B cell (primary cell): ENCODE measurements around the gene NDUFAF4. TPM values are rescaled to one million over a fixed set of nuclear protein-coding genes. Genes with fewer than 3 reads are reported as not detected.

Experiments used
- ATAC-seq: fragments of 200-7000 bp; cut with Tn5 transposase; one replicate; pipeline ENCODE4 v1.10.0; 2021; ENCODE audit warnings: low read depth, mild to moderate bottlenecking, moderate number of reproducible peaks, moderate library complexity
- CTCF ChIA-PET: fragments of 350-600 bp; sonication (Branson Sonifier 250); formaldehyde crosslinking; loops from one replicate; lab custom pipeline; 2021; ENCODE audit warnings: antibody characterized with exemption, inconsistent platforms; lab: Charles Lee
- POLR2A ChIA-PET: fragments of 350-600 bp; sonication (Branson Sonifier 250); formaldehyde crosslinking; loops from one replicate; lab custom pipeline; 2021; ENCODE audit warnings: antibody characterized with exemption; lab: Charles Lee
- DNase-seq: peaks from one replicate; pipeline ENCODE4 v3.0.0; 2013
- H2AFZ ChIP-seq: 2 replicates; pipeline ENCODE4 v1.6.1; 2012; ENCODE audit warnings: mild to moderate bottlenecking, low read depth, low read length; ENCODE audit not compliant: insufficient read depth, poor library complexity, severe bottlenecking
- H3K27ac ChIP-seq, 2 donors: 1 replicate in 1 of 2; 2 replicates in 1 of 2; pipeline ENCODE4 v1.5.1; 2012 to 2013; ENCODE audit warnings: low read length in 2 of 2, mild to moderate bottlenecking in 2 of 2, moderate library complexity in 1 of 2
- H3K27me3 ChIP-seq, 4 experiments: fragments of 200-600 bp in 1 of 4; sonication (generic) in 1 of 4; replicated peaks in 1 of 4; 1 replicate in 2 of 4; 2 replicates in 2 of 4; pipeline versions ENCODE4 v1.6.1 to v1.7.0; 2013 to 2016; ENCODE audit warnings: low read length in 3 of 4, mild to moderate bottlenecking in 2 of 4, mixed read lengths in 1 of 4, moderate library complexity in 1 of 4; ENCODE audit not compliant: insufficient read depth in 4 of 4, control insufficient read depth in 3 of 4; ENCODE audit errors: control extremely low read depth in 1 of 4
- H3K36me3 ChIP-seq, 2 experiments: replicated peaks in 1 of 2; 1 replicate in 1 of 2; 2 replicates in 1 of 2; pipeline versions ENCODE4 v1.6.1 to v1.7.1; 2013; ENCODE audit warnings: low read length in 1 of 2; ENCODE audit not compliant: insufficient read depth in 2 of 2, control insufficient read depth in 1 of 2; ENCODE audit errors: control extremely low read depth in 1 of 2, extremely low read depth in 1 of 2
- H3K4me1 ChIP-seq, 2 donors: fragments of 200-600 bp in 1 of 2; sonication (generic) in 1 of 2; 1 replicate in 1 of 2; 2 replicates in 1 of 2; pipeline versions ENCODE4 v1.5.1 to v1.6.1; 2013 to 2017; ENCODE audit warnings: low read length in 2 of 2; ENCODE audit not compliant: control insufficient read depth in 2 of 2, insufficient read depth in 2 of 2
- H3K4me2 ChIP-seq: replicated peaks from 2 replicates; pipeline ENCODE3; 2012; ENCODE audit warnings: mild to moderate bottlenecking, low read depth, low read length; ENCODE audit not compliant: poor library complexity, severe bottlenecking
- H3K4me3 ChIP-seq, 5 experiments: fragments of 200-600 bp in 1 of 5; sonication (generic) in 1 of 5; 1 replicate in 3 of 5; 2 replicates in 2 of 5; pipeline versions ENCODE4 v1.5.1 to v1.7.0; 2011 to 2016; ENCODE audit warnings: low read length in 4 of 5, mild to moderate bottlenecking in 4 of 5, low read depth in 2 of 5, control low read depth in 1 of 5, moderate library complexity in 1 of 5; ENCODE audit not compliant: insufficient read depth in 1 of 5; ENCODE audit errors: control extremely low read depth in 1 of 5, extremely low read depth in 1 of 5
- H3K79me2 ChIP-seq: fragments of 200-600 bp; sonication (generic); one replicate; pipeline ENCODE4 v1.6.0; 2016; ENCODE audit warnings: low read length; ENCODE audit not compliant: control insufficient read depth, insufficient read depth
- H3K9ac ChIP-seq: fragments of 200-600 bp; sonication (generic); 2 replicates; pipeline ENCODE4 v1.6.1; 2017; ENCODE audit warnings: mild to moderate bottlenecking, low read length, moderate library complexity
- H3K9me3 ChIP-seq, 3 donors: one replicate each; pipeline versions ENCODE4 v1.6.1 to v1.7.1; 2013; ENCODE audit warnings: low read length in 2 of 3; ENCODE audit not compliant: control insufficient read depth in 2 of 3, insufficient read depth in 1 of 3; ENCODE audit errors: control extremely low read depth in 1 of 3
- H4K20me1 ChIP-seq: 2 replicates; pipeline ENCODE4 v1.6.0; 2012; ENCODE audit warnings: mild to moderate bottlenecking, low read length; ENCODE audit not compliant: insufficient read depth, control insufficient read depth, poor library complexity, severe bottlenecking
- H3K27ac Mint-ChIP-seq: one replicate; pipeline ENCODE4 v1.8.0; 2021; ENCODE audit warnings: mixed read lengths
- H3K27me3 Mint-ChIP-seq: one replicate; pipeline ENCODE4 v1.8.0; 2021; ENCODE audit warnings: mixed read lengths
- H3K4me1 Mint-ChIP-seq: one replicate; pipeline ENCODE4 v1.8.0; 2021; ENCODE audit warnings: mixed read lengths
- H3K4me3 Mint-ChIP-seq: one replicate; pipeline ENCODE4 v1.8.0; 2021; ENCODE audit warnings: mixed read lengths
- H3K9me3 Mint-ChIP-seq: one replicate; pipeline ENCODE4 v1.8.0; 2022; ENCODE audit warnings: mixed read lengths; ENCODE audit not compliant: insufficient read depth
- EZH2 ChIP-seq: IDR thresholded peaks from 2 replicates; pipeline ENCODE4 v1.6.1; 2012; ENCODE audit warnings: borderline replicate concordance, low read depth, mild to moderate bottlenecking, moderate library complexity, low read length; ENCODE audit not compliant: insufficient read depth, poor library complexity, severe bottlenecking
- WGBS: methylation state at CpG from one replicate; pipeline ENCODE4 v1.1.5; 2013; ENCODE audit warnings: missing lambda C conversion rate; ENCODE audit not compliant: insufficient coverage; 5-methylcytosine and 5-hydroxymethylcytosine counted together
- intact Hi-C: fragments of 100-400 bp; cut with micrococcal nuclease; formaldehyde crosslinking; loops from one replicate; pipeline ENCODE4 v1.10.0; 2022
- polyA plus RNA-seq: library from polyadenylated mRNA; depleted of rRNA; stranded (reverse); fragments of >200 nt; gene quantifications from 2 replicates; pipeline ENCODE4 v1.2.3, GENCODE V29; 2012
- total RNA-seq, 2 donors: library from RNA; stranded (reverse); fragments of 120-200 nt in 1 of 2; gene quantifications; 1 replicate in 1 of 2; 2 replicates in 1 of 2; pipeline versions ENCODE4 v1.2.3 to v1.2.4, GENCODE V29; 2013 to 2022
- TF ChIP-seq, protein P1 (sequence below): fragments of 200-600 bp; IDR thresholded peaks from one replicate; pipeline ENCODE4 v1.8.0; 2022; ENCODE audit warnings: antibody characterized with exemption, mild to moderate bottlenecking

NDUFAF4 gene
- total and polyA plus RNA-seq, 2 donors (not counting 1 experiment from before 2014, with no cell fraction given), result 16.3 to 22.3 TPM

DNA sequence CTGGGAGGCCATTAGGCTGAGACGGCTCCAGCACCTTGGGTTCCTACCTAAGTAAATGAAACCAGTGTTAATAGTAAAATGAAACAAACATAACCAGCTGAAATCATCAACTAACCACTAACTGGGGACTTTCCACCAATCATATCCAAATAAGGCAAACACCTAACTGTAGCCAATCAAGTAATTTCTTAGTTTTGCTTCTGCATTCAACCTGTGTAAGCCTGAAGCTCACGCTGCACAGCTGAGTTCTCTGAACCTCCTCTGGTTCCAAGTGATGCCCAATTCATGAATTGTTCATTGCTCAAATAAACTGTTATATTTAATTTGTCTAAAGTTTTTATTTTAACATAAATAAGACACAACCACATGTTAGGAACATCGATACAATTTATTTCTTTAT lies 49.4 kb upstream of the NDUFAF4 start:
- H3K4me3 Mint-ChIP-seq, result peak overlapping the region; percentile 9
- peak; percentile 33 for DNase-seq
- intact Hi-C loops, result no loop called here
- peaks cover 0 to 6% (median 0%) of the 10 kb centered on the region in 3 donors for H3K9me3 ChIP-seq
- H3K4me1 Mint-ChIP-seq, result peaks cover 6% of the 10 kb centered on the region
- no CpG with 5 or more reads among the region's 3 CpGs for WGBS
- H3K9ac ChIP-seq, result no peak overlapping the region
- TF ChIP-seq, protein P1, sequence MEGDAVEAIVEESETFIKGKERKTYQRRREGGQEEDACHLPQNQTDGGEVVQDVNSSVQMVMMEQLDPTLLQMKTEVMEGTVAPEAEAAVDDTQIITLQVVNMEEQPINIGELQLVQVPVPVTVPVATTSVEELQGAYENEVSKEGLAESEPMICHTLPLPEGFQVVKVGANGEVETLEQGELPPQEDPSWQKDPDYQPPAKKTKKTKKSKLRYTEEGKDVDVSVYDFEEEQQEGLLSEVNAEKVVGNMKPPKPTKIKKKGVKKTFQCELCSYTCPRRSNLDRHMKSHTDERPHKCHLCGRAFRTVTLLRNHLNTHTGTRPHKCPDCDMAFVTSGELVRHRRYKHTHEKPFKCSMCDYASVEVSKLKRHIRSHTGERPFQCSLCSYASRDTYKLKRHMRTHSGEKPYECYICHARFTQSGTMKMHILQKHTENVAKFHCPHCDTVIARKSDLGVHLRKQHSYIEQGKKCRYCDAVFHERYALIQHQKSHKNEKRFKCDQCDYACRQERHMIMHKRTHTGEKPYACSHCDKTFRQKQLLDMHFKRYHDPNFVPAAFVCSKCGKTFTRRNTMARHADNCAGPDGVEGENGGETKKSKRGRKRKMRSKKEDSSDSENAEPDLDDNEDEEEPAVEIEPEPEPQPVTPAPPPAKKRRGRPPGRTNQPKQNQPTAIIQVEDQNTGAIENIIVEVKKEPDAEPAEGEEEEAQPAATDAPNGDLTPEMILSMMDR, result no peak
- no peak for TF ChIP-seq EZH2
- H3K27me3 ChIP-seq, result no peaks in the 10 kb centered on the region
- H3K9me3 Mint-ChIP-seq, result peaks cover 8% of the 10 kb centered on the region
- H3K4me2 ChIP-seq, result no peak overlapping the region
- no peak overlapping the region for H3K27ac Mint-ChIP-seq
- peak; percentile 39 for ATAC-seq
- H3K79me2 ChIP-seq, result no peaks in the 10 kb centered on the region
- H2AFZ ChIP-seq, result no peak overlapping the region
- H3K4me1 ChIP-seq, result peaks cover 0 to 2% of the 10 kb centered on the region in 2 donors
- peak overlapping the region in 1 of 2 donors; percentile 2 for H3K27ac ChIP-seq
- POLR2A ChIA-PET, result no interaction called here
- no peaks in the 10 kb centered on the region for H3K36me3 ChIP-seq
- H3K27me3 Mint-ChIP-seq, result peaks cover 8% of the 10 kb centered on the region
- no peak overlapping the region for H3K4me3 ChIP-seq
- CTCF ChIA-PET, result no interaction called here
- no peaks in the 10 kb centered on the region for H4K20me1 ChIP-seq

DNA sequence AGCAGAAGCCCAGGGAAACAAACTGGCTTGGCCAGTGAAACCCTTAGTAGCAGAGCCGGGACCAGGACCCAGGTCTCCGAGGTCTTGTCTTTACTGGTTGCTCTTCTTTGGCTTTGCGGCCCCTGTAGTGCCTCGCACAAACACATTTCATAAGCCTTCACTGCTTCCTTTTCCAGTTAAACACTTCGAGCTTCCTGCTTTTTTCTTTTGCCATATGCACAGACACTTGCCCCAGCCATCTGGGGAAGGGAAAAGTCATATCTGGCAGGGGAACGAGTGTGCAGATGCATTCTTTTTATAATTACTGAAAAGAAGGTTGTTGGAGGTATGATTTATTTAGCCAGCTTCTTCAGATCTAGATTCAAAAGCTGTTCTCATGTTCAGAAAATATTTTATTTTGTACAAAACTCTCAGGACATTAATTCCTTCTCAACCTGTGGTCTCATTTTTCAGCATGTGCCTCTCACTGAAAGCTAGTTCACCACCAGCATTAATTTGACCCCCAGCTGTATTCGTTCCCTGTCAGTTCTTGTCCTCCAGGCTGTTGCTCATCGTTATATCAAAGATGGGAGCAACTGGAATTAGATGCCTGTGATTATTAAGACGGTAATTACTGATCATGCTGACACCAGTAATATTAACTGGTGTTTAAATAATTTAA lies 46.0 kb upstream of the NDUFAF4 start:
- Mint-ChIP-seq H3K4me1 (peaks cover 6% of the 10 kb centered on the region), H3K9me3 (peaks cover 8% of the 10 kb centered on the region), H3K27me3 (peaks cover 9% of the 10 kb centered on the region), H3K27ac (no peak overlapping the region), H3K4me3 (no peak overlapping the region)
- CTCF ChIA-PET, result no interaction called here
- Histone ChIP-seq H3K27me3 (no peaks in the 10 kb centered on the region), H3K9me3 (peaks cover 0 to 6% (median 0%) of the 10 kb centered on the region in 3 donors), H3K9ac (no peak overlapping the region), H4K20me1 (no peaks in the 10 kb centered on the region), H3K4me1 (peaks cover 0 to 2% of the 10 kb centered on the region in 2 donors), H3K4me2 (no peak overlapping the region), H2AFZ (no peak overlapping the region), H3K36me3 (no peaks in the 10 kb centered on the region), H3K27ac (no peak overlapping the region), H3K79me2 (no peaks in the 10 kb centered on the region), H3K4me3 (no peak overlapping the region)
- POLR2A ChIA-PET, result no interaction called here
- ATAC-seq (no peak), DNase-seq (no peak)
- 100% methylated on average over 3 of the region's 9 CpGs for WGBS
- TF ChIP-seq, protein P1, result no peak
- TF ChIP-seq EZH2, result no peak
- intact Hi-C loops, result no loop called here
